K562 (cell line): ENCODE results near the gene CUX1. TPM values are rescaled to one million over a fixed set of nuclear protein-coding genes. Genes with fewer than 3 reads are reported as not detected.
"Not testable (repeated sequence)": the region's sequence is repeated elsewhere in the genome, so short reads cannot be mapped to it uniquely, and the experiment has no call there.

ENCODE experiments used
- ADNP ChIP-seq: fragments of 200-800 bp; sonication (Bioruptor generic); IDR thresholded peaks from 2 replicates; pipeline ENCODE4 v1.6.1; 2016; ENCODE audit warnings: missing genetic modification characterization, missing compliant biosample characterization
- CBFA2T2 ChIP-seq: fragments of 450-650 bp; conservative IDR thresholded peaks from 2 replicates; pipeline ENCODE4 v1.6.1; 2017; ENCODE audit warnings: mild to moderate bottlenecking
- CBFA2T3 ChIP-seq: fragments of 450-650 bp; IDR thresholded peaks from 2 replicates; pipeline ENCODE4 v1.6.1; 2017
- FOSL1 ChIP-seq: fragments of 200-800 bp; sonication (Bioruptor generic); conservative IDR thresholded peaks from 2 replicates; pipeline ENCODE4 v1.6.1; 2016; ENCODE audit warnings: missing genetic modification characterization, missing compliant biosample characterization
- KLF16 ChIP-seq: IDR thresholded peaks from 2 replicates; pipeline ENCODE4 v1.6.1; 2016; ENCODE audit warnings: antibody characterized with exemption
- RCOR1 ChIP-seq, 2 experiments: IDR thresholded peaks; 2 replicates each; pipeline ENCODE4 v1.6.1; 2012; ENCODE audit warnings: low read depth in 2 of 2, low read length in 2 of 2, borderline replicate concordance in 1 of 2, improper control_type of control experiment in 1 of 2
- polyA plus RNA-seq, 8 experiments: library from polyadenylated mRNA; depleted of rRNA in 4 of 8; stranded (reverse) in 5 of 8; unstranded in 3 of 8; fragments of >200 nt; fragmentation: Nextera tagmentation in 2 of 8; fragmentation: Illumina TruSeq in 1 of 8; extraction: Ambion mirVana in 2 of 8; extraction: Trizol in 1 of 8; gene quantifications; 2 replicates each; pipeline versions ENCODE4 v1.2.1 to v1.2.3, GENCODE V29; 2011 to 2014; ENCODE audit warnings: inconsistent platforms in 1 of 8, missing spikeins in 1 of 8
- total RNA-seq, 7 experiments: library from RNA; depleted of rRNA in 6 of 7; stranded (reverse); fragments of >200 nt in 6 of 7; fragmentation: Illumina TruSeq in 2 of 7; extraction: Trizol in 2 of 7; gene quantifications; 2 replicates each; pipeline versions ENCODE4 v1.2.1 to v1.2.3, GENCODE V29; 2011 to 2021; ENCODE audit warnings: low replicate concordance in 1 of 7
- TF ChIP-seq, protein P1 (sequence below), 2 experiments: fragments of 450-650 bp in 1 of 2; sonication (generic) in 1 of 2; formaldehyde crosslinking in 1 of 2; IDR thresholded peaks; 2 replicates each; pipeline versions ENCODE4 v1.7.1 to v1.9.0; 2016 to 2022; ENCODE audit warnings: inconsistent platforms in 1 of 2, mild to moderate bottlenecking in 1 of 2, missing genetic modification reagents in 1 of 2

Gene CUX1
- total and polyA plus RNA-seq, 9 of the 15 experiments (the other 6 are each of a cell fraction or from before 2014, with no cell fraction given), result 3.6 to 55.3 (median 25.2) TPM

DNA sequence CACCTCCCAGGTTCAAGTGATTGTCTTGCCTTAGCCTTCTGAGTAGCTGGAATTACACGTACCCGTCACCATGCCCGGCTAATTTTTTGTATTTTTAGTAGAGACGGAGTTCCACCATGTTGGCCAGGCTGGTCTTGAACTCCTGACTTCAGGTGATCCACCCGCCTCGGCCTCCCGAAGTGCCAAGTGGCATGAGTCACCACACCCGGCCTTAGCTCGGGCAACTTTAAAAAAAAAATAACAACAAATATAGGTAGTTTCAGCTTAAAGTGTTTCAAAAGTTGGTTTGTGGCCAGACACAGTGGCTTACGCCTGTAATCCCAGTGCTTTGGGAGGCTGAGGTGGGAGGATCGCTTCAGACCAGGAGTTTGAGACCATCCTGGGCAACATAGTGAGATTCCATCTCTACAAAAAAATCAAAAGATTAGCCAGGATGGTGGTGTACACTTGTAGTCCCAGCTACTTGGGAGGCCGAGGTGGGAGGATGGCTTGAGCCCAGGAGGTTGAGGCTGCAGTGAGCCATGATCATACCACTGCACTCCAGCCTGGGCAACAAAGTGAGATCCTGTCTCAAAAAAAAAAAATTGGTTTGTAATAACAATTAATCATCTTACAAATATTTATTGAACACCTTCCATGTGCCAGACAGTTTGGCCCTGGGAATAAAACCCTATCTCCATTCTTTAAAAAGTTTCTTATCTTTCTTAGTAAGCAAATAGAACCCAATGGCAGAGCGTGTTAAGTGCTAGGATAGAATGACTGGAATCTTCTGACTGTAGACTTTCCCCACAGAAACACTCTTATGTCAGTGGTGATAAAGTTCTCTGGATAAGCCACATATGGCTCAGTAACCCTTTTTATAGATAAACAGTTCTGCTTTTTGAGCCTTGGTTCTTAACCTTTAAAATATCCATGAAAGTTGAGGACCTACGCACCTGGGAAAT is 104.4 kb downstream of the CUX1 start (continued):
- TF ChIP-seq, protein P1, sequence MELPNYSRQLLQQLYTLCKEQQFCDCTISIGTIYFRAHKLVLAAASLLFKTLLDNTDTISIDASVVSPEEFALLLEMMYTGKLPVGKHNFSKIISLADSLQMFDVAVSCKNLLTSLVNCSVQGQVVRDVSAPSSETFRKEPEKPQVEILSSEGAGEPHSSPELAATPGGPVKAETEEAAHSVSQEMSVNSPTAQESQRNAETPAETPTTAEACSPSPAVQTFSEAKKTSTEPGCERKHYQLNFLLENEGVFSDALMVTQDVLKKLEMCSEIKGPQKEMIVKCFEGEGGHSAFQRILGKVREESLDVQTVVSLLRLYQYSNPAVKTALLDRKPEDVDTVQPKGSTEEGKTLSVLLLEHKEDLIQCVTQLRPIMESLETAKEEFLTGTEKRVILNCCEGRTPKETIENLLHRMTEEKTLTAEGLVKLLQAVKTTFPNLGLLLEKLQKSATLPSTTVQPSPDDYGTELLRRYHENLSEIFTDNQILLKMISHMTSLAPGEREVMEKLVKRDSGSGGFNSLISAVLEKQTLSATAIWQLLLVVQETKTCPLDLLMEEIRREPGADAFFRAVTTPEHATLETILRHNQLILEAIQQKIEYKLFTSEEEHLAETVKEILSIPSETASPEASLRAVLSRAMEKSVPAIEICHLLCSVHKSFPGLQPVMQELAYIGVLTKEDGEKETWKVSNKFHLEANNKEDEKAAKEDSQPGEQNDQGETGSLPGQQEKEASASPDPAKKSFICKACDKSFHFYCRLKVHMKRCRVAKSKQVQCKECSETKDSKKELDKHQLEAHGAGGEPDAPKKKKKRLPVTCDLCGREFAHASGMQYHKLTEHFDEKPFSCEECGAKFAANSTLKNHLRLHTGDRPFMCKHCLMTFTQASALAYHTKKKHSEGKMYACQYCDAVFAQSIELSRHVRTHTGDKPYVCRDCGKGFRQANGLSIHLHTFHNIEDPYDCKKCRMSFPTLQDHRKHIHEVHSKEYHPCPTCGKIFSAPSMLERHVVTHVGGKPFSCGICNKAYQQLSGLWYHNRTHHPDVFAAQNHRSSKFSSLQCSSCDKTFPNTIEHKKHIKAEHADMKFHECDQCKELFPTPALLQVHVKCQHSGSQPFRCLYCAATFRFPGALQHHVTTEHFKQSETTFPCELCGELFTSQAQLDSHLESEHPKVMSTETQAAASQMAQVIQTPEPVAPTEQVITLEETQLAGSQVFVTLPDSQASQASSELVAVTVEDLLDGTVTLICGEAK (IDR thresholded peaks at IDR 0.05), result 0 out of 2 replicates have a peak, but pooled peaks have one; percentile 39
- TF ChIP-seq, protein P1 (CRISPR knock-in tag; IDR thresholded peaks at IDR 0.05), result not testable (repeated sequence)
- TF ChIP-seq RCOR1 (IDR thresholded peaks at IDR 0.05; ENCODE audit: borderline replicate concordance in 1 of 2, low read depth in 2 of 2, low read length in 2 of 2) (0 out of 4 replicates have a peak, but pooled peaks of 1 of the 2 experiments have one; percentile 34), FOSL1 (tag) (0 out of 2 replicates have a peak, but pooled peaks have one; percentile 37), CBFA2T3 (peak; percentile 67), CBFA2T2 (peak; percentile 42), KLF16 (peak; percentile 23; the same call in 1 of the 2 replicates), ADNP (peak; percentile 79)
